Measurements from ENCODE around the gene EOLA2.

DNA sequence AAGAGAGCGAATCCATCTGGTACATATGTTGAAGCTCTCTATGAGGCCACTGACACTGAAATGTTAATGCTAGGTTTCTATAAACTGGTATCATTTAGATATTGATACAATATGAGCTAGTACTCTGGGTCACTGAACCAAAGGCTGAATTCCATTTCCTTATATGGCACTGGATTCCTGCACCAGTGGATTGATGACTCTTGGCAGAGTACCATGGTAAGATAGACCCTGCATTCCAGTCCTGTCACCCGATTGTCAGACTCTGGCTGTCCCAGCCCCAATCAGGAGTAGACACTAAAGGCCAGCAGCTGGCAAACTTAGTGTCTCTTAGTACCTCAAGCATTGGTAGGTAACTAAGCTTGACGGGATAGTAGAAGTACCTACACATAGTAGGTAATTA lies 44.0 kb upstream of the EOLA2 start:
- TF ChIP-seq, protein P1, sequence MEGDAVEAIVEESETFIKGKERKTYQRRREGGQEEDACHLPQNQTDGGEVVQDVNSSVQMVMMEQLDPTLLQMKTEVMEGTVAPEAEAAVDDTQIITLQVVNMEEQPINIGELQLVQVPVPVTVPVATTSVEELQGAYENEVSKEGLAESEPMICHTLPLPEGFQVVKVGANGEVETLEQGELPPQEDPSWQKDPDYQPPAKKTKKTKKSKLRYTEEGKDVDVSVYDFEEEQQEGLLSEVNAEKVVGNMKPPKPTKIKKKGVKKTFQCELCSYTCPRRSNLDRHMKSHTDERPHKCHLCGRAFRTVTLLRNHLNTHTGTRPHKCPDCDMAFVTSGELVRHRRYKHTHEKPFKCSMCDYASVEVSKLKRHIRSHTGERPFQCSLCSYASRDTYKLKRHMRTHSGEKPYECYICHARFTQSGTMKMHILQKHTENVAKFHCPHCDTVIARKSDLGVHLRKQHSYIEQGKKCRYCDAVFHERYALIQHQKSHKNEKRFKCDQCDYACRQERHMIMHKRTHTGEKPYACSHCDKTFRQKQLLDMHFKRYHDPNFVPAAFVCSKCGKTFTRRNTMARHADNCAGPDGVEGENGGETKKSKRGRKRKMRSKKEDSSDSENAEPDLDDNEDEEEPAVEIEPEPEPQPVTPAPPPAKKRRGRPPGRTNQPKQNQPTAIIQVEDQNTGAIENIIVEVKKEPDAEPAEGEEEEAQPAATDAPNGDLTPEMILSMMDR (IDR thresholded peaks at IDR 0.05): no peak
- no peak for TF ChIP-seq POLR2AphosphoS5 (IDR thresholded peaks at IDR 0.05)
